Measurements from ENCODE around the gene CALCR. TPM values are rescaled to one million over a fixed set of nuclear protein-coding genes. Genes with fewer than 3 reads are reported as not detected.
A peak's percentile ranks its signal among the peaks of the same experiment; 100 is the strongest.

Gene CALCR
- total RNA-seq, 4 donors from 2014 or later = not detected

DNA sequence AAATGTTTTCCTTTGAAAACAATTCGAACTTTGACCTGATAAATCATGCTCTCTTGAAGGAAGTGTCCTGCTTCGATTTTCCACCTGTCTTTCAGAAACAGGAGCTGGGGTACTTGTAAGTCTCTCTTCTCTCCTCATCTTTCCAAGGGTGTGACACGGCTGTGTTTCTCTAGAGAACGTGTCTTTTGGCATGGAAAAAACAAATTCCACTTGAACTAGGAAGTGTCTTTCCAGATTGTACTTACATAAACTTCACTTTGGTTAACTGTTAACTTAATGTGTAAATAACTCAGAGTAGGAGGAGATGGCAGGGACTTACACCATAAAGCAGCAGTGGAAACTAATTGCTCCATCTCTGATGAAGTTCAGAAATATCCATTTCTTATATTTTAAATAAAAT, 4.2 kb upstream of the CALCR start:
- no peaks in the 10 kb centered on the region for H3K27me3 ChIP-seq
- no peaks in the 10 kb centered on the region for H3K9me3 ChIP-seq
- DNase-seq = no peak
- H3K36me3 ChIP-seq = no peaks in the 10 kb centered on the region
- no peaks in the 10 kb centered on the region for H3K4me1 ChIP-seq
- H3K27ac ChIP-seq = no peak overlapping the region
- TF ChIP-seq, protein P1, sequence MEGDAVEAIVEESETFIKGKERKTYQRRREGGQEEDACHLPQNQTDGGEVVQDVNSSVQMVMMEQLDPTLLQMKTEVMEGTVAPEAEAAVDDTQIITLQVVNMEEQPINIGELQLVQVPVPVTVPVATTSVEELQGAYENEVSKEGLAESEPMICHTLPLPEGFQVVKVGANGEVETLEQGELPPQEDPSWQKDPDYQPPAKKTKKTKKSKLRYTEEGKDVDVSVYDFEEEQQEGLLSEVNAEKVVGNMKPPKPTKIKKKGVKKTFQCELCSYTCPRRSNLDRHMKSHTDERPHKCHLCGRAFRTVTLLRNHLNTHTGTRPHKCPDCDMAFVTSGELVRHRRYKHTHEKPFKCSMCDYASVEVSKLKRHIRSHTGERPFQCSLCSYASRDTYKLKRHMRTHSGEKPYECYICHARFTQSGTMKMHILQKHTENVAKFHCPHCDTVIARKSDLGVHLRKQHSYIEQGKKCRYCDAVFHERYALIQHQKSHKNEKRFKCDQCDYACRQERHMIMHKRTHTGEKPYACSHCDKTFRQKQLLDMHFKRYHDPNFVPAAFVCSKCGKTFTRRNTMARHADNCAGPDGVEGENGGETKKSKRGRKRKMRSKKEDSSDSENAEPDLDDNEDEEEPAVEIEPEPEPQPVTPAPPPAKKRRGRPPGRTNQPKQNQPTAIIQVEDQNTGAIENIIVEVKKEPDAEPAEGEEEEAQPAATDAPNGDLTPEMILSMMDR (IDR thresholded peaks at IDR 0.05) = no peak
- TF ChIP-seq POLR2A (IDR thresholded peaks at IDR 0.05) = no peak
- H3K4me3 ChIP-seq = no peak overlapping the region

DNA sequence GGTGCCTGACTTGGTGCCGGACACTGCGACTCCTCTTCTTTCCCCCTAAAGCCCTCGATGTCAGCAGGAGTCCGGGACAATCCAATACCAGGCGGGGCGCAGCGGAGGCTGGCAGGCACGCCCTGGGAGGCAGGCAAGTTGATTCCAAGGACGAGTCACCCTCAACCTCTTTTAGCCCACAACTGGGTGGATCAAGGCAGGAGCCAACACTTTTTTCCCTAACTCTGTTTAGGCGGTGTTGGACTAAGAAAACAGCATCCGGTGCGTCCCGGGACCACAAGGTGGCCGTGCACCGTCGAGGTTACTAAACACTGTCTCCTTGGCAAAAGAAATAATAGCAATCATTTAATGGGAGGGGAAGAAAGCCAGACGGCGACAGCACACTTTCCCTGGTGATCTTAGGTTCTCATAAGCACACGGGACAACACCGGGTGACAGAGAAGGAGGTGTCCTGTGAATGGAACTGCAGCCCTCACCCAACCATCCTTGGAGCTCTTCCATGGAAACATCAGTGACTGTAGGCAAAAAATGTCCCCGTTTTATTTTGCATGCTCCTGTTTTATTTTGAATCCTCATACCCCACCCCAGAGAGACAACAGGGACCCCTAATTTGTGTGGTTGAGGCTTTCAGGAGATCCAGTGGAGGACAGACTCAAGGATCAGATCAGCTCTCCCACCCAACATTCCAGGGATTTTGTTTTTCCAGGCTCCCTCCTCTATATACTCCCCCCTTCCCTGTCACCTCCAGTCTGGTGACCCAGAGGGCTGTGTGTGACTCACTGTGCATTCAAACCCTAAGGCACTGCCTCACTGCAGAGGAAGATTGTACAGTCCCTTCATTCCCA, 1.3 kb upstream of the CALCR start:
- no peaks in the 10 kb centered on the region for H3K36me3 ChIP-seq
- no peak overlapping the region for H3K4me3 ChIP-seq

DNA sequence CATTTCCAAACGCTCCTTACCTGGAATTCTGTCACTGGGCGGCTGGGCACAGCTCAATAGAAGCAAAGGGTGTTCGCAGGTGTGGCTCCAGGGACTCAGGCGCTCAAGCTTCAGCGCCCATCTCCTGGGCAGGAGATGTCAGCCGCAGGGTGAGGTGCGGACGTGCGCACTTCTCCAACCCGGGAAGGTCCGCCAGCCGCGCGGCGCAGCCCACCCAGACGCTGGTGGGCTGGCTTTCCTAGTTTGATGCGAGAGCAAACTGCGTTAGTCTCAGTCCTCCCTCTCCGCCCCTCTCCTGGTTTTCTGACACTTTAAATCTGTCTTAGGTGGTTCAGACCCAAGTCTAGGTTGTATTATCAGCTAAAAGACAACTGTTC, 267 bp downstream of the CALCR start:
- H3K36me3 ChIP-seq = no peaks in the 10 kb centered on the region
- no peak for DNase-seq
- no peaks in the 10 kb centered on the region for H3K4me1 ChIP-seq
- H3K4me3 ChIP-seq = peak overlapping the region in 1 of 4 donors; percentile 25
- no peaks in the 10 kb centered on the region for H3K9me3 ChIP-seq
- TF ChIP-seq, protein P1 (IDR thresholded peaks at IDR 0.05) = no peak
- no peak for TF ChIP-seq POLR2A (IDR thresholded peaks at IDR 0.05)
- H3K27me3 ChIP-seq = no peaks in the 10 kb centered on the region
- H3K27ac ChIP-seq = no peak overlapping the region

More for the DNA sequence above, 1.3 kb upstream of the CALCR start:
- TF ChIP-seq, protein P1 (IDR thresholded peaks at IDR 0.05) = no peak
- TF ChIP-seq POLR2A (IDR thresholded peaks at IDR 0.05) = no peak
- H3K27me3 ChIP-seq = no peaks in the 10 kb centered on the region
- no peak for DNase-seq
- no peaks in the 10 kb centered on the region for H3K9me3 ChIP-seq
- H3K27ac ChIP-seq = no peak overlapping the region
- H3K4me1 ChIP-seq = no peaks in the 10 kb centered on the region

DNA sequence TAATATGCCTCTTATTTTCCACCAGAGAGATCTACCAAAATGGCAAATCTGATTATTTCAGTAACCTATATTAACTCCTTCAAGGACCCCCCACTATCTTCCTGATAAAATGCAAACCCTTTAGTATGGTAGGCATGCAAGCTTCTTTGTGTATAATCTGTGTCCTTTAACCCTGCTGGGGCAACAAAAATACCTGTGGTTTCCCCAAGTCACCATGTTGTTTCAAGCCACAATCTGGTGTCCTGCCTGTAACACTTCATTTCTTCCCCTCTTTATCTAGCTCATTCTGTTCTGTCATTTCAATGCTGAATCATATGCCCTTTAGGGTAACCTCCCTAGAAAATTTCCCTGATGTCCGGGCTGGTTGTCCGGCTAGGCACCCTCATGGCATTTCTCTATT, 5.3 kb downstream of the CALCR start:
- H3K36me3 ChIP-seq = no peaks in the 10 kb centered on the region
- no peaks in the 10 kb centered on the region for H3K9me3 ChIP-seq
- no peaks in the 10 kb centered on the region for H3K27me3 ChIP-seq
- H3K4me1 ChIP-seq = no peaks in the 10 kb centered on the region
- TF ChIP-seq POLR2A (IDR thresholded peaks at IDR 0.05) = no peak
- TF ChIP-seq, protein P1 (IDR thresholded peaks at IDR 0.05) = no peak
- H3K4me3 ChIP-seq = no peak overlapping the region
- no peak overlapping the region for H3K27ac ChIP-seq
- no peak for DNase-seq

- Histone ChIP-seq H3K36me3 (no peaks in the 10 kb centered on the region), H3K4me1 (no peaks in the 10 kb centered on the region), H3K4me3 (no peak overlapping the region), H3K27ac (no peak overlapping the region), H3K9me3 (no peaks in the 10 kb centered on the region), H3K27me3 (no peaks in the 10 kb centered on the region)
- DNase-seq = no peak
- TF ChIP-seq POLR2A (IDR thresholded peaks at IDR 0.05) = no peak
- TF ChIP-seq, protein P1 (IDR thresholded peaks at IDR 0.05) = no peak
Measured at GRCh38 chr7:93566876-93567275, 7.6 kb downstream of the CALCR start.
